HEK293 (cell line): ENCODE data around the gene SYCP3.

Experiments used
- CTCF ChIA-PET: fragments of 350-600 bp; formaldehyde crosslinking; extraction: SDS; loops from one replicate; lab custom pipeline; 2021; ENCODE audit warnings: antibody characterized with exemption; lab: Yijun Ruan, JAX
- POLR2A ChIA-PET: fragments of 300-600 bp; formaldehyde crosslinking; extraction: SDS; loops from one replicate; lab custom pipeline; 2020; ENCODE audit warnings: antibody characterized with exemption, inconsistent platforms; lab: Yijun Ruan, JAX
- H3K27ac ChIP-seq: fragments of 200-500 bp; sonication (Bioruptor generic); 2 replicates; pipeline ENCODE4 v1.5.1; 2014; ENCODE audit warnings: low read depth, low read length, control low read depth, inconsistent platforms; ENCODE audit errors: extremely low read depth
- H3K36me3 ChIP-seq, 2 experiments: fragments of 200-500 bp in 1 of 2; sonication (Bioruptor generic) in 1 of 2; 1 replicate in 1 of 2; 2 replicates in 1 of 2; pipeline ENCODE4 v1.5.1; 2014 to 2017; ENCODE audit warnings: inconsistent platforms in 2 of 2, low read length in 2 of 2; ENCODE audit not compliant: control insufficient read depth in 2 of 2, insufficient read depth in 1 of 2
- H3K4me1 ChIP-seq: fragments of 200-500 bp; sonication (Bioruptor generic); 2 replicates; pipeline ENCODE4 v1.5.1; 2014; ENCODE audit warnings: mild to moderate bottlenecking, low read length, inconsistent platforms; ENCODE audit not compliant: control insufficient read depth, insufficient read depth
- H3K4me3 ChIP-seq: 2 replicates; pipeline ENCODE4 v1.5.1; 2011; ENCODE audit warnings: low read depth, mild to moderate bottlenecking, control low read depth, low read length, moderate library complexity
- H3K9me3 ChIP-seq: fragments of 200-500 bp; sonication (Bioruptor generic); 2 replicates; pipeline ENCODE4 v1.5.1; 2014; ENCODE audit warnings: low read depth, low read length, inconsistent platforms; ENCODE audit not compliant: control insufficient read depth, insufficient read depth
- SCRT2 ChIP-seq: fragments of 450-650 bp; formaldehyde crosslinking; IDR thresholded peaks from 2 replicates; pipeline ENCODE4 v1.5.1; 2016; ENCODE audit warnings: missing biosample characterization, missing genetic modification characterization
- TRIM28 ChIP-seq: IDR thresholded peaks from 2 replicates; pipeline ENCODE4 v1.6.1; 2011; ENCODE audit warnings: low read length, control low read depth, borderline replicate concordance
- ZBTB1 ChIP-seq: fragments of 450-650 bp; formaldehyde crosslinking; IDR thresholded peaks from 2 replicates; pipeline ENCODE4 v1.5.1; 2016; ENCODE audit warnings: missing biosample characterization, missing genetic modification characterization
- ZEB2 ChIP-seq: fragments of 450-650 bp; formaldehyde crosslinking; IDR thresholded peaks from 2 replicates; pipeline ENCODE4 v1.5.1; 2016; ENCODE audit warnings: missing biosample characterization, missing genetic modification characterization
- ZFP41 ChIP-seq: fragments of 450-650 bp; formaldehyde crosslinking; IDR thresholded peaks from 2 replicates; pipeline ENCODE4 v1.5.1; 2016; ENCODE audit warnings: missing biosample characterization, missing genetic modification characterization, borderline replicate concordance
- ZIC2 ChIP-seq: fragments of 450-650 bp; formaldehyde crosslinking; IDR thresholded peaks from 2 replicates; pipeline ENCODE4 v1.5.1; 2016; ENCODE audit warnings: missing biosample characterization, missing genetic modification characterization
- ZNF10 ChIP-seq: fragments of 450-650 bp; formaldehyde crosslinking; IDR thresholded peaks from 2 replicates; pipeline ENCODE4 v1.5.1; 2017; ENCODE audit warnings: missing biosample characterization, missing genetic modification characterization
- ZNF169 ChIP-seq: fragments of 450-650 bp; formaldehyde crosslinking; IDR thresholded peaks from 2 replicates; pipeline ENCODE4 v1.5.1; 2016; ENCODE audit warnings: missing biosample characterization, missing genetic modification characterization
- ZNF184 ChIP-seq: fragments of 450-650 bp; IDR thresholded peaks from 2 replicates; pipeline ENCODE4 v1.5.1; 2018; ENCODE audit warnings: missing biosample characterization, mild to moderate bottlenecking, missing genetic modification characterization
- ZNF211 ChIP-seq: fragments of 450-650 bp; formaldehyde crosslinking; IDR thresholded peaks from 2 replicates; pipeline ENCODE4 v1.5.1; 2016; ENCODE audit warnings: low read depth, missing biosample characterization, missing genetic modification characterization
- ZNF23 ChIP-seq: fragments of 450-650 bp; formaldehyde crosslinking; IDR thresholded peaks from 2 replicates; pipeline ENCODE4 v1.5.1; 2016; ENCODE audit warnings: missing biosample characterization, missing genetic modification characterization, borderline replicate concordance
- ZNF366 ChIP-seq: fragments of 450-650 bp; formaldehyde crosslinking; conservative IDR thresholded peaks from 2 replicates; pipeline ENCODE4 v1.5.1; 2016; ENCODE audit warnings: missing biosample characterization, missing genetic modification characterization
- ZNF398 ChIP-seq: fragments of 450-650 bp; formaldehyde crosslinking; IDR thresholded peaks from 2 replicates; pipeline ENCODE4 v1.5.1; 2017; ENCODE audit warnings: missing biosample characterization, missing genetic modification characterization
- ZNF48 ChIP-seq: fragments of 450-650 bp; formaldehyde crosslinking; IDR thresholded peaks from 2 replicates; pipeline ENCODE4 v1.5.1; 2016; ENCODE audit warnings: missing biosample characterization, missing genetic modification characterization
- ZNF521 ChIP-seq: fragments of 450-650 bp; formaldehyde crosslinking; IDR thresholded peaks from 2 replicates; pipeline ENCODE4 v1.5.1; 2017; ENCODE audit warnings: missing biosample characterization, mild to moderate bottlenecking, missing genetic modification characterization
- ZNF596 ChIP-seq: fragments of 450-650 bp; IDR thresholded peaks from 2 replicates; pipeline ENCODE4 v1.5.0; 2018; ENCODE audit warnings: missing biosample characterization, mild to moderate bottlenecking, missing genetic modification characterization, moderate library complexity
- TF ChIP-seq, protein P1 (sequence below): sonication (generic); formaldehyde crosslinking; IDR thresholded peaks from 2 replicates; pipeline ENCODE4 v1.8.1; 2022; ENCODE audit warnings: mild to moderate bottlenecking, moderate library complexity, missing genetic modification reagents
- TF ChIP-seq, protein P2 (sequence below): fragments of 450-650 bp; formaldehyde crosslinking; IDR thresholded peaks from 2 replicates; pipeline ENCODE4 v1.5.1; 2016; ENCODE audit warnings: missing biosample characterization, missing genetic modification characterization
- TF ChIP-seq, protein P3 (sequence below): fragments of 450-650 bp; formaldehyde crosslinking; IDR thresholded peaks from 2 replicates; pipeline ENCODE4; 2016; ENCODE audit warnings: missing biosample characterization, missing genetic modification characterization
- TF ChIP-seq, protein P4 (sequence below): fragments of 450-650 bp; formaldehyde crosslinking; IDR thresholded peaks from 2 replicates; pipeline ENCODE4 v1.5.1; 2017; ENCODE audit warnings: missing biosample characterization, missing genetic modification characterization

Gene SYCP3

GRCh38 chr12:101743242-101743641, 4.0 kb upstream of the SYCP3 start:
- TF ChIP-seq, protein P1, sequence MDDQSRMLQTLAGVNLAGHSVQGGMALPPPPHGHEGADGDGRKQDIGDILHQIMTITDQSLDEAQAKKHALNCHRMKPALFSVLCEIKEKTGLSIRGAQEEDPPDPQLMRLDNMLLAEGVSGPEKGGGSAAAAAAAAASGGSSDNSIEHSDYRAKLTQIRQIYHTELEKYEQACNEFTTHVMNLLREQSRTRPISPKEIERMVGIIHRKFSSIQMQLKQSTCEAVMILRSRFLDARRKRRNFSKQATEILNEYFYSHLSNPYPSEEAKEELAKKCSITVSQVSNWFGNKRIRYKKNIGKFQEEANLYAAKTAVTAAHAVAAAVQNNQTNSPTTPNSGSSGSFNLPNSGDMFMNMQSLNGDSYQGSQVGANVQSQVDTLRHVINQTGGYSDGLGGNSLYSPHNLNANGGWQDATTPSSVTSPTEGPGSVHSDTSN: no peak
- TF ChIP-seq ZNF10 (tag by site-specific recombination): no peak
- no peak for TF ChIP-seq ZNF23 (tag by site-specific recombination)
- TF ChIP-seq, protein P2, sequence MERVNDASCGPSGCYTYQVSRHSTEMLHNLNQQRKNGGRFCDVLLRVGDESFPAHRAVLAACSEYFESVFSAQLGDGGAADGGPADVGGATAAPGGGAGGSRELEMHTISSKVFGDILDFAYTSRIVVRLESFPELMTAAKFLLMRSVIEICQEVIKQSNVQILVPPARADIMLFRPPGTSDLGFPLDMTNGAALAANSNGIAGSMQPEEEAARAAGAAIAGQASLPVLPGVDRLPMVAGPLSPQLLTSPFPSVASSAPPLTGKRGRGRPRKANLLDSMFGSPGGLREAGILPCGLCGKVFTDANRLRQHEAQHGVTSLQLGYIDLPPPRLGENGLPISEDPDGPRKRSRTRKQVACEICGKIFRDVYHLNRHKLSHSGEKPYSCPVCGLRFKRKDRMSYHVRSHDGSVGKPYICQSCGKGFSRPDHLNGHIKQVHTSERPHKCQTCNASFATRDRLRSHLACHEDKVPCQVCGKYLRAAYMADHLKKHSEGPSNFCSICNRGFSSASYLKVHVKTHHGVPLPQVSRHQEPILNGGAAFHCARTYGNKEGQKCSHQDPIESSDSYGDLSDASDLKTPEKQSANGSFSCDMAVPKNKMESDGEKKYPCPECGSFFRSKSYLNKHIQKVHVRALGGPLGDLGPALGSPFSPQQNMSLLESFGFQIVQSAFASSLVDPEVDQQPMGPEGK (tag by site-specific recombination): no peak
- no peak for TF ChIP-seq ZNF596 (tag by site-specific recombination)
- no peak for TF ChIP-seq ZEB2 (tag by site-specific recombination)
- no peak for TF ChIP-seq ZNF48 (tag by site-specific recombination)
- TF ChIP-seq ZNF184 (tag by site-specific recombination): no peak
- no peak for TF ChIP-seq ZNF211
- TF ChIP-seq ZIC2 (tag by site-specific recombination): no peak
- no peak for TF ChIP-seq ZNF169 (tag by site-specific recombination)
- no peak for TF ChIP-seq TRIM28
- no peak for TF ChIP-seq ZNF521
- no peak for TF ChIP-seq SCRT2 (tag by site-specific recombination)
- TF ChIP-seq ZNF398 (tag by site-specific recombination): no peak
- TF ChIP-seq ZBTB1 (tag by site-specific recombination): no peak
- TF ChIP-seq, protein P3, sequence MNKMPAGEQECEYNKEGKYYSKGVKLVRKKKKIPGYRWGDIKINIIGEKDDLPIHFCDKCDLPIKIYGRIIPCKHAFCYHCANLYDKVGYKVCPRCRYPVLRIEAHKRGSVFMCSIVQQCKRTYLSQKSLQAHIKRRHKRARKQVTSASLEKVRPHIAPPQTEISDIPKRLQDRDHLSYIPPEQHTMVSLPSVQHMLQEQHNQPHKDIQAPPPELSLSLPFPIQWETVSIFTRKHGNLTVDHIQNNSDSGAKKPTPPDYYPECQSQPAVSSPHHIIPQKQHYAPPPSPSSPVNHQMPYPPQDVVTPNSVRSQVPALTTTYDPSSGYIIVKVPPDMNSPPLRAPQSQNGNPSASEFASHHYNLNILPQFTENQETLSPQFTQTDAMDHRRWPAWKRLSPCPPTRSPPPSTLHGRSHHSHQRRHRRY (tag by site-specific recombination): no peak
- no peak for TF ChIP-seq ZFP41 (tag by site-specific recombination)
- TF ChIP-seq, protein P4, sequence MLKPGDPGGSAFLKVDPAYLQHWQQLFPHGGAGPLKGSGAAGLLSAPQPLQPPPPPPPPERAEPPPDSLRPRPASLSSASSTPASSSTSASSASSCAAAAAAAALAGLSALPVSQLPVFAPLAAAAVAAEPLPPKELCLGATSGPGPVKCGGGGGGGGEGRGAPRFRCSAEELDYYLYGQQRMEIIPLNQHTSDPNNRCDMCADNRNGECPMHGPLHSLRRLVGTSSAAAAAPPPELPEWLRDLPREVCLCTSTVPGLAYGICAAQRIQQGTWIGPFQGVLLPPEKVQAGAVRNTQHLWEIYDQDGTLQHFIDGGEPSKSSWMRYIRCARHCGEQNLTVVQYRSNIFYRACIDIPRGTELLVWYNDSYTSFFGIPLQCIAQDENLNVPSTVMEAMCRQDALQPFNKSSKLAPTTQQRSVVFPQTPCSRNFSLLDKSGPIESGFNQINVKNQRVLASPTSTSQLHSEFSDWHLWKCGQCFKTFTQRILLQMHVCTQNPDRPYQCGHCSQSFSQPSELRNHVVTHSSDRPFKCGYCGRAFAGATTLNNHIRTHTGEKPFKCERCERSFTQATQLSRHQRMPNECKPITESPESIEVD: no peak
- no peak for TF ChIP-seq ZNF366 (tag by site-specific recombination)
- ChIA-PET CTCF (interaction anchor here (0.6 to 0.9 kb wide), 2 partner anchors 177 to 253 kb away, joined by 3 read pairs; no protein-coding TSS in a partner anchor), POLR2A (interaction anchor here (0.6 kb wide), 1 partner anchor 19 kb away, joined by 5 read pairs; no protein-coding TSS in a partner anchor)
- H3K9me3 ChIP-seq: no peaks in the 10 kb centered on the region
- H3K27ac ChIP-seq: no peak overlapping the region
- H3K4me1 ChIP-seq: no peaks in the 10 kb centered on the region
- no peak overlapping the region for H3K4me3 ChIP-seq
- H3K36me3 ChIP-seq: peaks cover 11 to 49% of the 10 kb centered on the region in 2 experiments
